Fibroblast of mammary gland (primary cell): ENCODE measurements around the gene COMMD10.

Source experiments
- DNase-seq: peaks from one replicate; pipeline ENCODE4 v3.0.0-alpha.2; 2010; ENCODE audit warnings: low read depth
- H3K4me3 ChIP-seq: 2 replicates; pipeline ENCODE4 v1.5.1; 2011; ENCODE audit warnings: low read depth, mild to moderate bottlenecking, low read length, moderate library complexity; ENCODE audit not compliant: control insufficient read depth
- TF ChIP-seq, protein P1 (sequence below): conservative IDR thresholded peaks from 2 replicates; pipeline ENCODE4 v1.5.1; 2011; ENCODE audit warnings: low read depth, low read length, inconsistent platforms; ENCODE audit not compliant: control insufficient read depth, insufficient read depth

The COMMD10 gene

GRCh38 chr5:116273448-116274242 is 188.8 kb downstream of the COMMD10 start:
- DNase-seq, result peak; percentile 58
- TF ChIP-seq, protein P1, sequence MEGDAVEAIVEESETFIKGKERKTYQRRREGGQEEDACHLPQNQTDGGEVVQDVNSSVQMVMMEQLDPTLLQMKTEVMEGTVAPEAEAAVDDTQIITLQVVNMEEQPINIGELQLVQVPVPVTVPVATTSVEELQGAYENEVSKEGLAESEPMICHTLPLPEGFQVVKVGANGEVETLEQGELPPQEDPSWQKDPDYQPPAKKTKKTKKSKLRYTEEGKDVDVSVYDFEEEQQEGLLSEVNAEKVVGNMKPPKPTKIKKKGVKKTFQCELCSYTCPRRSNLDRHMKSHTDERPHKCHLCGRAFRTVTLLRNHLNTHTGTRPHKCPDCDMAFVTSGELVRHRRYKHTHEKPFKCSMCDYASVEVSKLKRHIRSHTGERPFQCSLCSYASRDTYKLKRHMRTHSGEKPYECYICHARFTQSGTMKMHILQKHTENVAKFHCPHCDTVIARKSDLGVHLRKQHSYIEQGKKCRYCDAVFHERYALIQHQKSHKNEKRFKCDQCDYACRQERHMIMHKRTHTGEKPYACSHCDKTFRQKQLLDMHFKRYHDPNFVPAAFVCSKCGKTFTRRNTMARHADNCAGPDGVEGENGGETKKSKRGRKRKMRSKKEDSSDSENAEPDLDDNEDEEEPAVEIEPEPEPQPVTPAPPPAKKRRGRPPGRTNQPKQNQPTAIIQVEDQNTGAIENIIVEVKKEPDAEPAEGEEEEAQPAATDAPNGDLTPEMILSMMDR, result no peak
- no peak overlapping the region for H3K4me3 ChIP-seq

DNA sequence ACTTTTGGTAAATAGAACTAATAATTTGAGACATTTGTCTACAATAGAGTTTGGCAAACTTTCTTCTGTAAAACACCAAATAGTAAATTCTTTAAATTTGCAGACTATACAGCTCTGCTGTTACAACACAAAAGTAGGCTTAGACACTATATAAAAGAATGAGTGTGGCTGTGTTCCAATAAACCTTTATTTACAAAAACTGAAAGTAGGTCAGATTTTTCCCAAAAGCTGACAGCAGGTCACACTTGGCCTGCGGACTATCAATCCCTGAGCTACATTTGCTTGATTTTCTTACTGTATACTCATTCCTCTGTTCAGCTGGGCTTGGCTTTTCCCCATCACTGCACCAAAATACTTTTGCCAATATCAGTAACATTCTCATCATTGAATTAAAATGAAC is 189.4 kb downstream of the COMMD10 start:
- TF ChIP-seq, protein P1, result no peak

DNA sequence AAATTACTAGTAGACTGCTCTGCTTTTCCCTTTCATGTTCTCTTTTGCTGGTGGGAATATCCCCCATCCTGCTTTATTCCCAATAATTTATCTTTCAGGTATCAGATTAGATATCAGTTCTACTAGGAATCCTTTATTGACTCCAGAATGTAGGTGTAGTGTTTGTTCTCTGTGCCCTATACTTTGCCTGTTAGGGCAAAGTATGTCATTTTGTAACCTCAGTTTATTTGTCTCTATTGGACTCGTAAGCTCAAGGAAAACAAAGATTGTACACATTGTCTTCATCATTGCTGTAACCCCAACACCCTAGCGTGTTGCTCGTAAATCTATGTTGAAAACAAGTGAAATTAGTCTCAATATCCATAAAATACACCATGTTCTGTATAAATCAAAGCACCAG is 190.5 kb downstream of the COMMD10 start:
- DNase-seq, result no peak
- TF ChIP-seq, protein P1, result no peak

More for the DNA sequence above, 189.4 kb downstream of the COMMD10 start:
- no peak for DNase-seq
- H3K4me3 ChIP-seq, result no peak overlapping the region

DNA sequence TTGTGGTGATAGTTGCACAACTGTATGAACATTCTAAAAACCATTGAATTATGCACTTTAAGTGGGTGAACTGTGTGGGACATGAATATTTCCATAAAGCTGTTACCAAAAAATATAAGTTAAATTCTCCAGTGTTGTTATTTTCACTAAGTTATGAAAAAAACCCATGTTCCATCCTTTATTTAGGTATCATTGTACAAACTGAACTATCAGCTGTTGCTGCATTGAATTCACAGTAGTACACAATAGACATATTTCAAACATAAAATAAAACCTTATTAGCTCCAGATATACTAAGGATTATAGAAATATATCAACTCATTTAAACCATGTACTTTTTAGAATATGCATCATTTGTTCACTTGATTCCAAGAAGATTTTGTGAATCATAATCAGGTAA is 192.1 kb downstream of the COMMD10 start:
- TF ChIP-seq, protein P1, result no peak
- no peak for DNase-seq

More for the DNA sequence above, 190.5 kb downstream of the COMMD10 start:
- H3K4me3 ChIP-seq, result no peak overlapping the region

DNA sequence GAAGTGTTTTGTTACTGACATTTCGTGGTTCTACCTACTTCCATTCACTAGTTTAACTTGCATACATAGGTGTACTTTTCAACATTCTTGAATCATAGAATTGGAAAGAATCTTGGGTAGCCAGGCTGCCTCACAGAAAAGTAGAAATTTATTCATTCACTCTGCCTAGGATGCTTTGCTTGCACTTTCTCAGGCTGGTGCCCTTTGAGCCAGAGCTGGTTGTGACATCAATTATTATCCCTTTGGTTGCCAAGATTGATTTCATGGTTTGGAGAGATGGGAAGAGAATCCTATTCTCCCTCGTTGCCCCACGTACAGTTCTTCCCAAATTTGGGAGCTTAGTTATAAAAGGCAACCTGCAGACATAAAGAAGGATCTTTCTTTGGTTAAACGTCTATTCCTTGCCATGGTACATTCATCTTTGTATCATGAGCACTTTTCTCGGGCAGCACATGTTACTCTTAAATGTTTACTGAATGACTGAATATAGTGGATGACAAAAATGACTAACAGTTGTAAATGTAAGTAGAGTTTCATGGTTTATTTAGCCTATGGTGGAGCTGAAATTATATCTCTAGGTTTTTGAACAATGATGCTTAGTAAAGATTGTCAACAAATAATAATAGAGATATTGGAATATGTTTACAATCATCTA is 195.5 kb downstream of the COMMD10 start:
- TF ChIP-seq, protein P1, result no peak
- no peak overlapping the region for H3K4me3 ChIP-seq
- no peak for DNase-seq

More for the DNA sequence above, 192.1 kb downstream of the COMMD10 start:
- no peak overlapping the region for H3K4me3 ChIP-seq

GRCh38 chr5:116281309-116281708 is 196.5 kb downstream of the COMMD10 start:
- H3K4me3 ChIP-seq, result no peak overlapping the region
- TF ChIP-seq, protein P1, result no peak
- no peak for DNase-seq
